ENCODE results near the gene PCNX1. TPM values are rescaled to one million over a fixed set of nuclear protein-coding genes. Genes with fewer than 3 reads are reported as not detected.

The PCNX1 gene
- total RNA-seq, 1 experiment from 2014 or later = 48.0 TPM

DNA sequence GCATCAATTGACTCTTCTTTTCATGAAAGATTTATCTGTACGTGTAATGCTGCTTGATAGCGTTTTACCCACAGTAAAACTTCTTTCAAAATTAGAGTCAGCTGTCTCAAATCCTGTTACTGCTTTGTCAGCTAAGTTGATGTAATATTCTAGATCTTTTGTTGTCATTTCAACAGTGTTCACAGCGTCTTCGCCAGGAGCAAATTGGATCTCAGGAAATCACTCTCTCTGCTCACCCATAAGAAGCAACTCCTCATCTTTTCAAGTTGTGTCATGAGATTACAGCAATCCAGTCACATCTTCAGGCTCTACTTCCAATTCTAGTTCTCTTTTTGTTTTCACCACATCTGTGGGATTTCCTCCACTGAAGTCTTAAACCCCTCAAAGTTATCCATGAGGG, 9.5 kb downstream of the PCNX1 start:
- no CpG with 5 or more reads among the region's 4 CpGs for WGBS (ENCODE audit: extremely low coverage, insufficient read length, low lambda C conversion rate)
- no peaks in the 10 kb centered on the region for H3K4me1 ChIP-seq (ENCODE audit: insufficient read depth, low read length)

More for the DNA sequence above, 9.5 kb downstream of the PCNX1 start:
- Histone ChIP-seq H3K9ac (ENCODE audit: extremely low read depth, insufficient read length, low read length) (no peak overlapping the region), H3T11ph (ENCODE audit: low read length) (no peak overlapping the region), H2AK5ac (ENCODE audit: insufficient read length, low read length) (no peak overlapping the region), H2BK12ac (ENCODE audit: insufficient read length, low read depth, low read length) (no peak overlapping the region), H4K5ac (ENCODE audit: insufficient read length, low read depth, low read length) (no peak overlapping the region), H2BK5ac (ENCODE audit: insufficient read length, low read length) (no peak overlapping the region), H4K91ac (ENCODE audit: insufficient read length, low read depth, low read length) (no peak overlapping the region), H3K4ac (ENCODE audit: low read depth, low read length) (no peak overlapping the region), H3K27ac (ENCODE audit: insufficient read length, low read depth, low read length) (no peak overlapping the region), H3K23me2 (ENCODE audit: insufficient read length, low read depth, low read length, poor library complexity, severe bottlenecking) (no peaks in the 10 kb centered on the region), H3K79me2 (ENCODE audit: insufficient read depth, low read length) (peaks cover 44% of the 10 kb centered on the region; the same call in 1 of the 2 replicates), H2BK20ac (ENCODE audit: low read depth, low read length, poor library complexity, severe bottlenecking) (no peak overlapping the region), H4K20me1 (ENCODE audit: control insufficient read depth, insufficient read depth, insufficient read length) (no peaks in the 10 kb centered on the region), H3K23ac (ENCODE audit: insufficient read length, low read depth, low read length) (no peak overlapping the region), H2BK15ac (ENCODE audit: low read depth, low read length) (no peak overlapping the region), H4K8ac (replicated peaks; ENCODE audit: insufficient read length, low read depth, low read length) (no peak overlapping the region), H3K9me3 (ENCODE audit: control insufficient read depth, low read depth, low read length) (no peaks in the 10 kb centered on the region), H3K27me3 (ENCODE audit: insufficient read depth, low read length) (no peaks in the 10 kb centered on the region), H3K79me1 (ENCODE audit: insufficient read depth, low read depth, low read length, poor library complexity, severe bottlenecking) (peaks cover 14% of the 10 kb centered on the region), H3K14ac (ENCODE audit: insufficient read depth, low read length) (no peak overlapping the region), H2BK120ac (ENCODE audit: low read depth, low read length, poor library complexity, severe bottlenecking) (no peak overlapping the region), H3K4me2 (ENCODE audit: insufficient read depth, insufficient read length, low read length) (no peak overlapping the region), H3K56ac (ENCODE audit: insufficient read length, low read depth, low read length) (no peak overlapping the region), H2AFZ (ENCODE audit: low read length) (no peak overlapping the region), H3K18ac (ENCODE audit: insufficient read length, low read depth, low read length) (no peak overlapping the region)
- DNase-seq = no peak
- Mint-ChIP-seq H3K4me3 (no peak overlapping the region), H3K4me1 (peaks cover 23 to 25% of the 10 kb centered on the region in 2 experiments), H3K27ac (no peak overlapping the region), H3K9me3 (no peaks in the 10 kb centered on the region), H3K36me3 (ENCODE audit: insufficient read depth in 1 of 3, low read depth in 3 of 3) (peaks cover 9 to 14% (median 14%) of the 10 kb centered on the region in 3 experiments; a peak in 6 of 7 replicates), H3K27me3 (ENCODE audit: low read depth) (no peaks in the 10 kb centered on the region)
- TF ChIP-seq, protein P1, sequence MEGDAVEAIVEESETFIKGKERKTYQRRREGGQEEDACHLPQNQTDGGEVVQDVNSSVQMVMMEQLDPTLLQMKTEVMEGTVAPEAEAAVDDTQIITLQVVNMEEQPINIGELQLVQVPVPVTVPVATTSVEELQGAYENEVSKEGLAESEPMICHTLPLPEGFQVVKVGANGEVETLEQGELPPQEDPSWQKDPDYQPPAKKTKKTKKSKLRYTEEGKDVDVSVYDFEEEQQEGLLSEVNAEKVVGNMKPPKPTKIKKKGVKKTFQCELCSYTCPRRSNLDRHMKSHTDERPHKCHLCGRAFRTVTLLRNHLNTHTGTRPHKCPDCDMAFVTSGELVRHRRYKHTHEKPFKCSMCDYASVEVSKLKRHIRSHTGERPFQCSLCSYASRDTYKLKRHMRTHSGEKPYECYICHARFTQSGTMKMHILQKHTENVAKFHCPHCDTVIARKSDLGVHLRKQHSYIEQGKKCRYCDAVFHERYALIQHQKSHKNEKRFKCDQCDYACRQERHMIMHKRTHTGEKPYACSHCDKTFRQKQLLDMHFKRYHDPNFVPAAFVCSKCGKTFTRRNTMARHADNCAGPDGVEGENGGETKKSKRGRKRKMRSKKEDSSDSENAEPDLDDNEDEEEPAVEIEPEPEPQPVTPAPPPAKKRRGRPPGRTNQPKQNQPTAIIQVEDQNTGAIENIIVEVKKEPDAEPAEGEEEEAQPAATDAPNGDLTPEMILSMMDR (conservative IDR thresholded peaks at IDR 0.05) = no peak

Data from H9 (cell line).